ENCODE results near the gene FOXN1. TPM values are rescaled to one million over a fixed set of nuclear protein-coding genes. Genes with fewer than 3 reads are reported as not detected.

The FOXN1 gene
- total RNA-seq, 3 donors from 2014 or later: 0.29 TPM; not detected in 2

GRCh38 chr17:28547623-28548416 lies 41.7 kb downstream of the FOXN1 start:
- intact Hi-C loops (cut with DNase I; ENCODE audit: low total_unique reads): no loop called here
- DNase-seq (ENCODE audit: low spot score in 2 of 2): peak; percentile 60 to 80

GRCh38 chr17:28548417-28549130 lies 42.4 kb downstream of the FOXN1 start:
- intact Hi-C loops (cut with DNase I; ENCODE audit: low total_unique reads): no loop called here
- no peaks in the 10 kb centered on the region for H3K27me3 ChIP-seq
- no peaks in the 10 kb centered on the region for H3K36me3 ChIP-seq
- DNase-seq (ENCODE audit: low spot score in 2 of 2): no peak
- H3K4me1 ChIP-seq: peaks cover 0 to 10% of the 10 kb centered on the region in 2 donors
- H3K4me3 ChIP-seq: no peak overlapping the region
- no peaks in the 10 kb centered on the region for H3K9me3 ChIP-seq
- H3K27ac ChIP-seq: no peak overlapping the region
- no peak for TF ChIP-seq POLR2A (IDR thresholded peaks at IDR 0.05)
- no peak for TF ChIP-seq POLR2AphosphoS5 (IDR thresholded peaks at IDR 0.05)
- TF ChIP-seq CTCF (IDR thresholded peaks at IDR 0.05): no peak

More at GRCh38 chr17:28547623-28548416, 41.7 kb downstream of the FOXN1 start:
- Histone ChIP-seq H3K4me1 (peaks cover 0 to 10% of the 10 kb centered on the region in 2 donors), H3K9me3 (no peaks in the 10 kb centered on the region), H3K27ac (no peak overlapping the region), H3K36me3 (no peaks in the 10 kb centered on the region), H3K4me3 (no peak overlapping the region), H3K27me3 (no peaks in the 10 kb centered on the region)
- peak; percentile 25 to 84 (median 79) for TF ChIP-seq CTCF (IDR thresholded peaks at IDR 0.05)
- no peak for TF ChIP-seq POLR2A (IDR thresholded peaks at IDR 0.05)
- no peak for TF ChIP-seq POLR2AphosphoS5 (IDR thresholded peaks at IDR 0.05)

GRCh38 chr17:28549236-28550132 lies 43.3 kb downstream of the FOXN1 start:
- DNase-seq (ENCODE audit: low spot score in 2 of 2): no peak
- Histone ChIP-seq H3K36me3 (peaks cover 9% of the 10 kb centered on the region), H3K27me3 (no peaks in the 10 kb centered on the region), H3K27ac (no peak overlapping the region), H3K4me3 (no peak overlapping the region), H3K9me3 (no peaks in the 10 kb centered on the region), H3K4me1 (peaks cover 0 to 10% of the 10 kb centered on the region in 2 donors)
- TF ChIP-seq CTCF (IDR thresholded peaks at IDR 0.05): no peak
- TF ChIP-seq POLR2AphosphoS5 (IDR thresholded peaks at IDR 0.05): no peak
- no peak for TF ChIP-seq POLR2A (IDR thresholded peaks at IDR 0.05)
- intact Hi-C loops (cut with DNase I; ENCODE audit: low total_unique reads): no loop called here

GRCh38 chr17:28550858-28551257 lies 44.7 kb downstream of the FOXN1 start:
- Histone ChIP-seq H3K27me3 (no peaks in the 10 kb centered on the region), H3K4me1 (peaks cover 0 to 10% of the 10 kb centered on the region in 2 donors), H3K27ac (no peak overlapping the region), H3K9me3 (no peaks in the 10 kb centered on the region), H3K4me3 (no peak overlapping the region), H3K36me3 (peaks cover 10% of the 10 kb centered on the region)
- no peak for DNase-seq (ENCODE audit: low spot score in 2 of 2)
- intact Hi-C loops (cut with DNase I; ENCODE audit: low total_unique reads): no loop called here
- no peak for TF ChIP-seq POLR2AphosphoS5 (IDR thresholded peaks at IDR 0.05)
- no peak for TF ChIP-seq CTCF (IDR thresholded peaks at IDR 0.05)
- no peak for TF ChIP-seq POLR2A (IDR thresholded peaks at IDR 0.05)
